ENCODE data around the gene UMPS. TPM values are rescaled to one million over a fixed set of nuclear protein-coding genes. Genes with fewer than 3 reads are reported as not detected.

Gene UMPS
- total and polyA plus RNA-seq, 2 of the 4 experiments (the other 2 are of a cell fraction) = 18.7 to 26.7 TPM

DNA sequence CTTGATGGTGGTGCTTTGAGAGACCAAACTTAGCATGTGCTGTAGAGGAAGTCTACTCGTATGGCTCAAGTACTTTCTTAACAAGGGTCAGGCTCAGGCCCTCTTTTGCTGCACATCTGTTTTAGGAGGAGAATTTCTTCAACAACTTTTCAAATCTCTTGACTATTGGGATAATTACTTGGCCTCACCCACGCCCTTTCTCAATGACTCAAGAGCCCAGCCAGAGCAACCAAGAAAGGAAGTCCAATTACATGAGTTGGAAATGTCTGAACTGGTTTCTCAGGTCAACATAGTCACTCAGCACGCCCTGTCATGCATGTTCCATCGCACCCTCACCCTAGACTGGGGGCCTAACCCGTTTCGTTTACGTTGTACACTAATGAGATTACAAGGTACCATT lies 44.8 kb upstream of the UMPS start:
- Histone ChIP-seq H3K14ac (replicated peaks; ENCODE audit: low read depth, low read length) (no peak overlapping the region), H4K5ac (ENCODE audit: low read depth, low read length) (no peak overlapping the region), H2AK9ac (replicated peaks; ENCODE audit: low read depth, low read length, poor library complexity) (no peak overlapping the region), H2BK20ac (ENCODE audit: low read depth, low read length) (no peak overlapping the region), H2BK15ac (ENCODE audit: low read depth, low read length) (no peak overlapping the region), H3K9me3 (ENCODE audit: control insufficient read depth, insufficient read depth, low read length) (no peaks in the 10 kb centered on the region), H2AK5ac (ENCODE audit: low read depth, low read length) (no peak overlapping the region), H3K23ac (ENCODE audit: low read depth, low read length) (no peak overlapping the region), H3K79me1 (ENCODE audit: low read depth in 1 of 2, low read length in 2 of 2) (no peaks in the 10 kb centered on the region), H2AFZ (replicated peaks; ENCODE audit: low read length, poor library complexity) (no peak overlapping the region), H3K4ac (ENCODE audit: low read depth, low read length) (no peak overlapping the region), H2BK5ac (ENCODE audit: low read depth, low read length, poor library complexity, severe bottlenecking) (no peak overlapping the region), H4K20me1 (ENCODE audit: insufficient read depth, low read length) (no peaks in the 10 kb centered on the region), H3K27me3 (ENCODE audit: control insufficient read depth, insufficient read depth, low read length) (peaks cover 16% of the 10 kb centered on the region), H3K9me1 (ENCODE audit: insufficient read depth, low read length) (no peaks in the 10 kb centered on the region), H3K9ac (ENCODE audit: low read depth, low read length) (no peak overlapping the region), H4K8ac (ENCODE audit: low read depth in 2 of 2, low read length in 2 of 2) (no peak overlapping the region), H4K91ac (ENCODE audit: insufficient read depth, low read depth, low read length) (no peak overlapping the region), H3K36me3 (ENCODE audit: control insufficient read depth, insufficient read depth, low read length) (no peaks in the 10 kb centered on the region), H3K56ac (ENCODE audit: extremely low read depth, insufficient read depth, low read length) (no peak overlapping the region), H3K4me1 (ENCODE audit: control insufficient read depth, insufficient read depth, low read length) (no peaks in the 10 kb centered on the region), H2BK120ac (ENCODE audit: low read depth, low read length) (no peak overlapping the region), H3K4me3 (ENCODE audit: insufficient read depth, low read depth, low read length) (no peak overlapping the region), H3K4me2 (ENCODE audit: low read depth, low read length) (no peak overlapping the region), H3K18ac (ENCODE audit: low read depth, low read length) (no peak overlapping the region), H3K27ac (ENCODE audit: insufficient read depth, low read length) (no peak overlapping the region)
- TF ChIP-seq MAZ (IDR thresholded peaks at IDR 0.05; ENCODE audit: borderline replicate concordance, low read depth, low read length) = no peak
- dilution Hi-C loops (cut with HindIII; ENCODE audit: low sequenced_read_pairs, unreplicated experiment) = no loop called here
- ATAC-seq (ENCODE audit: low read depth) = no peak
- no peak for DNase-seq
- ChIA-PET POLR2A (ENCODE audit: unreplicated experiment) (no interaction called here), CTCF (no interaction called here)
- BruUV-seq (replicated peaks) = no TSS peak
- WGBS, 2 experiments (ENCODE audit: extremely low coverage in 2 of 2, insufficient read length in 1 of 2) = 68% methylated on average over 5 of the region's 7 CpGs; no CpG with 5 or more reads in 1 of the 2 experiments
- intact Hi-C loops (cut with micrococcal nuclease) = no loop called here
- in situ Hi-C loops (cut with MboI; ENCODE audit: low sequenced_read_pairs) = loop anchor here (5.0 kb wide), 1 partner anchor 123 kb away; no protein-coding TSS in a partner anchor
